ENCODE measurements around the gene HECA. TPM values are rescaled to one million over a fixed set of nuclear protein-coding genes. Genes with fewer than 3 reads are reported as not detected.
"Not testable (repeated sequence)": the region's sequence is repeated elsewhere in the genome, so short reads cannot be mapped to it uniquely, and the experiment has no call there.

Gene HECA
- total and polyA plus RNA-seq, 2 of the 8 experiments (the other 6 are each of a cell fraction or from before 2014, with no cell fraction given), result 2.4 to 9.2 TPM

DNA sequence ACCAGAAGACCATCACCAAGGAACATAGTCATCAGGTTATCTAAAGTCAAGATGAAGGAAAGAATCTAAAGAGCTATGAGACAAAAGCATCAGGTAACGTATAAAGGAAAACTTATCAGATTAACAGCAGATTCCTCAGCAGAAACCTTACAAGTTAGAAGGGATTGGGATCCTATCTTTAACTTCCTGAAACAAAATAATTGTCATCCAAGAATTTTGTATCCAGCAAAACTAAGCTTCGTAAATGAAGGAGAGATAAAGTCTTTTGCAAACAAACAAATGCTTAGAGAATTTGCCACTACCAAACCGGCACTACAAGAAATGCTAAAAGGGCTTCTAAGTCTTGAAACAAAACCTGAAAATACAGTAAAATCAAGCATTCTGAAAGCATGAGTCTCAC, 71.0 kb downstream of the HECA start (continued):
- no peak for TF ChIP-seq NRF1 (IDR thresholded peaks at IDR 0.05; ENCODE audit: low read depth, low read length)
- no peak for TF ChIP-seq POLR2AphosphoS5 (IDR thresholded peaks at IDR 0.05; ENCODE audit: low read depth, low read length)
- TF ChIP-seq SP1 (IDR thresholded peaks at IDR 0.05; ENCODE audit: low read depth, low read length), result no peak
- no peak for TF ChIP-seq BACH1 (IDR thresholded peaks at IDR 0.05; ENCODE audit: low read length)
- TF ChIP-seq, protein P1, sequence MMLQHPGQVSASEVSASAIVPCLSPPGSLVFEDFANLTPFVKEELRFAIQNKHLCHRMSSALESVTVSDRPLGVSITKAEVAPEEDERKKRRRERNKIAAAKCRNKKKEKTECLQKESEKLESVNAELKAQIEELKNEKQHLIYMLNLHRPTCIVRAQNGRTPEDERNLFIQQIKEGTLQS (IDR thresholded peaks at IDR 0.05; ENCODE audit: insufficient read depth, low read depth, low read length), result no peak
- no peak for TF ChIP-seq SIRT6 (IDR thresholded peaks at IDR 0.05; ENCODE audit: low read length)
- TF ChIP-seq YY1 (IDR thresholded peaks at IDR 0.05; ENCODE audit: low read depth, low read length), result no peak

DNA sequence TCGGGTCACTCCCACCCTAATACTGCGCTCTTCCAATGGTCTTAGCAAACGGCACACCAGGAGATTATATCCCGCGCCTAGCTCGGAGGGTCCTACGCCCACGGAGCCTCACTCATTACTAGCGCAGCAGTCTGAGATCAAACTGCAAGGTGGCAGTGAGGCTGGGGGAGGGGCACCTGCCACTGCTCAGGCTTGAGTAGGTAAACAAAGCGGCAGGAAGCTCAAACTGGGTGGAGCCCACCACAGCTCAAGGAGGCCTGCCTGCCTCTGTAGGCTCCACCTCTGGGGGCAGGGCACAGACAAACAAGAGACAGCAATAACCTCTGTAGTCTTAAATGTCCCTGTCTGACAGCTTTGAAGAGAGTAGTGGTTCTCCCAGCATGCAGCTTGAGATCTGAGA, 75.9 kb downstream of the HECA start:
- H3K27ac ChIP-seq (ENCODE audit: low read depth, low read length); H3K18ac ChIP-seq (ENCODE audit: extremely low read depth, low read length); H2BK20ac ChIP-seq (ENCODE audit: low read length); H3K9ac ChIP-seq (replicated peaks in 1 of 4; ENCODE audit: extremely low read depth in 1 of 4, low read depth in 3 of 4, low read length in 3 of 4); H3K4me3 ChIP-seq (ENCODE audit: extremely low read depth in 1 of 4, insufficient read depth in 2 of 4, low read depth in 3 of 4, low read length in 4 of 4); H3K56ac ChIP-seq (replicated peaks; ENCODE audit: insufficient read length, low read depth, low read length); H3K36me3 ChIP-seq (ENCODE audit: control insufficient read depth in 2 of 4, insufficient read depth in 4 of 4, low read length in 3 of 4); H3K23ac ChIP-seq (ENCODE audit: insufficient read length); H3K79me2 ChIP-seq (ENCODE audit: control insufficient read depth in 1 of 2, insufficient read depth in 2 of 2, low read length in 2 of 2); POLR2A ChIA-PET (ENCODE audit: partially characterized antibody); H3K4ac ChIP-seq (replicated peaks; ENCODE audit: insufficient read length, low read depth, low read length); H3K4me2 ChIP-seq (ENCODE audit: insufficient read depth in 1 of 2, low read depth in 2 of 2, low read length in 2 of 2); H4K20me1 ChIP-seq (replicated peaks in 1 of 2; ENCODE audit: control insufficient read depth in 1 of 2, insufficient read depth in 2 of 2, low read length in 2 of 2); H3K27me3 ChIP-seq (replicated peaks in 1 of 4; ENCODE audit: control insufficient read depth in 3 of 4, extremely low read depth in 1 of 4, insufficient read depth in 3 of 4, low read length in 3 of 4); DNase-seq (ENCODE audit: low read depth in 1 of 2, low spot score in 2 of 2); H2AK5ac ChIP-seq (ENCODE audit: low read depth, low read length); H3K23me2 ChIP-seq (ENCODE audit: low read depth, low read length); H4K8ac ChIP-seq (ENCODE audit: extremely low read depth, insufficient read depth, low read length); H2BK15ac ChIP-seq (ENCODE audit: low read length); H4K5ac ChIP-seq (ENCODE audit: insufficient read length, low read depth, low read length); H4K91ac ChIP-seq (replicated peaks; ENCODE audit: insufficient read length, low read length); H2BK120ac ChIP-seq (replicated peaks; ENCODE audit: low read depth, low read length); H3K14ac ChIP-seq (ENCODE audit: insufficient read length); H2AFZ ChIP-seq (ENCODE audit: low read length); H3K4me1 ChIP-seq (replicated peaks in 1 of 4; ENCODE audit: control insufficient read depth in 3 of 4, insufficient read depth in 4 of 4, low read length in 3 of 4); H2BK12ac ChIP-seq (ENCODE audit: low read depth, low read length); H2BK5ac ChIP-seq (ENCODE audit: low read depth, low read length); FAIRE-seq; H3K79me1 ChIP-seq (ENCODE audit: low read depth, low read length): not testable (repeated sequence)
- peaks cover 11 to 13% of the 10 kb centered on the region in 2 experiments; a peak in 1 of 4 replicates for H3K9me3 ChIP-seq (ENCODE audit: insufficient read depth in 2 of 2, low read depth in 1 of 2, low read length in 1 of 2)
- 86% methylated on average over 6 of the region's 10 CpGs; no CpG with 5 or more reads in 1 of the 2 experiments for WGBS, 2 experiments (ENCODE audit: extremely low coverage in 1 of 2, insufficient coverage in 1 of 2, insufficient read length in 1 of 2, insufficient replicate concordance in 2 of 2, low coverage in 1 of 2, low lambda C conversion rate in 2 of 2, missing lambda C conversion rate in 1 of 2)
- CTCF ChIA-PET (ENCODE audit: partially characterized antibody), result interaction anchor here (1.3 kb wide), 1 partner anchor 8 kb away, joined by 4 read pairs; no protein-coding TSS in a partner anchor
